Prostate gland (tissue), 2 donors: ENCODE measurements around the gene DOK6.

Experiments
- POLR2A ChIP-seq: fragments of 450-650 bp; IDR thresholded peaks from one replicate; pipeline ENCODE4 v1.6.1; 2016; ENCODE audit warnings: antibody characterized with exemption, mild to moderate bottlenecking
- POLR2AphosphoS5 ChIP-seq: sonication (generic); formaldehyde crosslinking; IDR thresholded peaks from one replicate; pipeline ENCODE4 v1.6.1; 2017; ENCODE audit warnings: antibody characterized with exemption
- TF ChIP-seq, protein P1 (sequence below), 4 experiments: fragments of 200-600 bp in 2 of 4; fragments of 450-650 bp in 2 of 4; sonication (generic) in 2 of 4; IDR thresholded peaks; 1 replicate in 3 of 4; 2 replicates in 1 of 4; pipeline ENCODE4 v1.5.1; 2016 to 2019; ENCODE audit warnings: antibody characterized with exemption in 4 of 4, mild to moderate bottlenecking in 2 of 4, moderate library complexity in 2 of 4

DNA sequence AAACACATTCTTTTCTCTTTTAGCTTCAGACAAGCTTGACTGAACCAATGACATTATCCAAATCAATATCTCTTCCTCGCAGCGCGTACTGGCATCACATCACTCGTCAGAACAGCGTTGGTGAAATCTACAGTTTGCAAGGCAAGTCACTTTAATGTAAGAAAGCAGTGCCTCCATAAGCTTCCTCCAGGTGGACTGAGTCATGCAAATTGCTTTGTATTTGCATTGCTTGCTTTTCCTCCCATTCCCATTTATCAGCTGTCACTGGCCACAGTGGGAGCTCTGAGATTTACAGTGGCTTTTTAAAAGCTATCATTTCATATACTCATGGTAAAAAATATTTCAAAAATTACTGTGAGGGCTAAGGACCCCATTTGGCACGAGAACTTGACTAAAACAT, 357.0 kb downstream of the DOK6 start:
- TF ChIP-seq, protein P1, sequence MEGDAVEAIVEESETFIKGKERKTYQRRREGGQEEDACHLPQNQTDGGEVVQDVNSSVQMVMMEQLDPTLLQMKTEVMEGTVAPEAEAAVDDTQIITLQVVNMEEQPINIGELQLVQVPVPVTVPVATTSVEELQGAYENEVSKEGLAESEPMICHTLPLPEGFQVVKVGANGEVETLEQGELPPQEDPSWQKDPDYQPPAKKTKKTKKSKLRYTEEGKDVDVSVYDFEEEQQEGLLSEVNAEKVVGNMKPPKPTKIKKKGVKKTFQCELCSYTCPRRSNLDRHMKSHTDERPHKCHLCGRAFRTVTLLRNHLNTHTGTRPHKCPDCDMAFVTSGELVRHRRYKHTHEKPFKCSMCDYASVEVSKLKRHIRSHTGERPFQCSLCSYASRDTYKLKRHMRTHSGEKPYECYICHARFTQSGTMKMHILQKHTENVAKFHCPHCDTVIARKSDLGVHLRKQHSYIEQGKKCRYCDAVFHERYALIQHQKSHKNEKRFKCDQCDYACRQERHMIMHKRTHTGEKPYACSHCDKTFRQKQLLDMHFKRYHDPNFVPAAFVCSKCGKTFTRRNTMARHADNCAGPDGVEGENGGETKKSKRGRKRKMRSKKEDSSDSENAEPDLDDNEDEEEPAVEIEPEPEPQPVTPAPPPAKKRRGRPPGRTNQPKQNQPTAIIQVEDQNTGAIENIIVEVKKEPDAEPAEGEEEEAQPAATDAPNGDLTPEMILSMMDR (IDR thresholded peaks at IDR 0.05): no peak
- TF ChIP-seq POLR2A (no peak), POLR2AphosphoS5 (no peak)
